NCI-H1092 treated with DMSO at 0.1 percent for 48 hours (cell line): ENCODE results near the gene WEE1.

Source experiments
- DNase-seq: peaks from one replicate; lab custom pipeline; 2025; lab: John Stamatoyannopoulos, UW

The WEE1 gene

DNA sequence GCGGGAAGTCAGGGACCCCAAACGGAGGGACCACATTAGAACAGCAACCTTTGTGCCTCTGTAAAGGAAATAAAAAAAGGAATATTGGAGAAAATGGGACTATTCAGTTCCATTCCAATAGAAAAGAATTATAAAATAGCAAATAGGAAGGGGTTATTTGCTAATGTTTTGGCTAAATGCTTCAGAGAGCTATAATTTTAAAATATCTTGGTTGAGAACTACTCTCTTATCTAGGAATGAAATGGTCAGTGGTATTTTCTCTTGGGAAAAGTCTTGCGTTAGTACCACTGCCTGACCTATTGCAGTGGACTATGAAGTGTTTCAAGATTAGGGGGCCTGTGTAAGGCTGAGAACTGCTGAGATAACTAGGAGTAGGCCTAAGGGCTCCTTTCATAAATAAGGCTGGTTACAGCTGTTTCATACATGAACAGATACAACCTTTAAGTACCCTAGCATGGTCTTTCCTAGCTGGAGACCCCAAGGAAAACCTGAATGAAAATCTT, 6.9 kb upstream of the WEE1 start:
- no peak for DNase-seq

DNA sequence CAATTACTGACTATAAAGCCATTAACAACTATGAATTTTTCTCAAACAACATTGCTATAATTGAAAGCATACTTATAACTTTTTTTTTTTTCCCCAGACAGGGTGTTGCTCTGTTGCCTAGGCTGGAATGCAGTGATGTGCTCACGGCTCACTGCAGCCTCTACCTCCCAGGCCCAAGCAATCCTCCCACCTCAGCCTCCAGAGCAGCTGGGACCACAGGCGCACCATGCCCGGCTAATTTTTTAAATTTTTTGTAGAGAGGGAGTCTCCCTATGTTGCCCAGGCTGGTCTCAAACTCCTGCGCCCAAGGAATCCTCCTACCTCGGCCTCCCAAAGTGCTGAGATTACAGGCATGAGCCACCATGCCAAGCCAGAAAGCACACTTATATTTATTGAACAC, 6.1 kb upstream of the WEE1 start:
- no peak for DNase-seq

DNA sequence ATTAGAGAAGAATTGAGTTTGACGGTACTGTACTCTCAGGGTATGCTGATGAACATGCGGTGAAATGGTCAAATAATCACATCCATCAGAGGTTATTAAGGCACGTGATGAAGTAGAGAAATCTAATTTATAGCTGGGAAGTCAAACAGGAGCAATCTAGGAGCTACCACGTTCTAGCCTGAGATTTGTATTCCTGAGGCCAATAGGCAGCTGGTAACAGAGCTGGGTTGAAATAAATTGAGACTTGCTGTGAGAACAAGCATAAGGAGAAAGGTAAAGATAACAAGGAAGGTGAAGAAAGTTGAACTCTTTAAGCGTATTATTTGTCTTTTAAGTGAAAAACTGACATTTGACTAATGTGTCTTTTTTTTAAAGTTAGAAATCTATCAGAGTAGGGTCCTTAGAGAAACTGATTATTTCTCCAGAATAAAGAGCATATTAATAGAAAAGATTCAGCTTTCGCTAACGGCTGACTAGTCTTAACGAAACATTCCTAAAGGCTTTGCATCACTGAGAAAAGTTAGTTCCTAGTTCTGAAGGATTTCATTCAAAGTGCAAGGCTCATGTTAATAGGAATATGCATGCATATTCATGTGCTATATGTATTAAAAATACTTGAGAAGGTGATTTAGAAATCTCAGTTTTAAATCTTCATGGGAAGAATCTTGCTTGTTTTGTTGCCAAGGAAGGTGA, 5.2 kb upstream of the WEE1 start:
- DNase-seq, result no peak

DNA sequence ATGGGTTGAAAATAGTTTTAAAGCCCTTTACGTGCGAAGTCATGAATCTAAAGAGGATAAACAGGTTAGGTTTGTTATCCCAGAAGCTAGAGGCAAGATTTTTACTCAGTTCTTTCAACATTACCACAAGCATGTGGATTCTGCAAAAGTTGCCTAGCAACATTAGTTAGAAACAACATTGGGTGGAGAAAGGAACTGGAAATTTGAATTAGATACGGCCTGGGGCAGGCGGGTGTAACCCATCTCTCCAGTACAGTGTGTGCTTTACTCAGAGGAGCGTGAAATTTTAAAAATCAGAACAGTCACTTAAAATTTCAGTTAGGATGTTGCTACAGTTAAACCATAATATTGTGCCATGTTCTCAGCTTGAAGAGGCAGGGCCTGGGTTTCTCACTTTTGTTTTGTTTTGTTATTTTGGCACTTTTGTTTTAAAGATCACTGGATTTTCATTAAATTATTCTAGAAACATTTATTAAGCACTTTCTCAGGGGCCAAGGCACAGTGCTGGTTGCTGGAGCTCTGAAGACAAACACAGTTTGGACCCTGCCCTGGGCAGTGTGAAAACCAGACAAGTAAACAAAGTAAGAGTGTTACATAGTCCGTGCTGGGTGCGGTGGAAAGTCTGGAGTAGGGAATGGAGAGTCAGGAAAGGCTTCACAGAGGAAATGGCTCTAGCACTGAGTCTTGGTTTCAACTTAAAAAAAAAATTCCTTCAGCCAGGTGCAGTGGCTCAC, 4.4 kb upstream of the WEE1 start:
- DNase-seq, result no peak

DNA sequence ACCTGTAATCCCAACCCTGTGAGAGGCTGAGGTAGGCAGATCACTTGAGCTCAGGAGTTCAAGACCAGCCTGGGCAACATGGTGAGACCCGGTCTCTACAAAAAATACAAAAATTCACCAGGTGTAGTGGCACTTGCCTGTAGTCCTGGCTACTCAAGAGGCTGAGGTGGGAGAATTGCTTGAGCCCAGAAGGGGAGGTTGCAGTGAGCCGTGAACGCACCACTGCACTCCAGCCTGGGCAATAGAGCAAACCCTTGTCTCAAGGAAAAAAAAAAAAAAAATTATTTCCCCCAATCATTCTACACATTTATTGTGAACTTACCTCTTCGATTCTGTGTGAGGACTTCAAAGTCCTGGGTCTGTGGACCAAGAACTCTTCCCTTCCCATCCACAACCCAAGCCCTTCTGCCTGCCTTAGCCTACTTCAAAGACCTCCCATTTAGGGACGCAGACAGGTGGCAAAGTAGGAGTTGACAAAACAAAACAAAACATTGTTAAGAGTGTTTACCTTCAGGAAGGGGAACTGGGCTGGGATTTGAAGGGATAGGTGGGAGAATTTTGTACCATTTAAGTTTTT, 3.8 kb upstream of the WEE1 start:
- DNase-seq, result no peak

DNA sequence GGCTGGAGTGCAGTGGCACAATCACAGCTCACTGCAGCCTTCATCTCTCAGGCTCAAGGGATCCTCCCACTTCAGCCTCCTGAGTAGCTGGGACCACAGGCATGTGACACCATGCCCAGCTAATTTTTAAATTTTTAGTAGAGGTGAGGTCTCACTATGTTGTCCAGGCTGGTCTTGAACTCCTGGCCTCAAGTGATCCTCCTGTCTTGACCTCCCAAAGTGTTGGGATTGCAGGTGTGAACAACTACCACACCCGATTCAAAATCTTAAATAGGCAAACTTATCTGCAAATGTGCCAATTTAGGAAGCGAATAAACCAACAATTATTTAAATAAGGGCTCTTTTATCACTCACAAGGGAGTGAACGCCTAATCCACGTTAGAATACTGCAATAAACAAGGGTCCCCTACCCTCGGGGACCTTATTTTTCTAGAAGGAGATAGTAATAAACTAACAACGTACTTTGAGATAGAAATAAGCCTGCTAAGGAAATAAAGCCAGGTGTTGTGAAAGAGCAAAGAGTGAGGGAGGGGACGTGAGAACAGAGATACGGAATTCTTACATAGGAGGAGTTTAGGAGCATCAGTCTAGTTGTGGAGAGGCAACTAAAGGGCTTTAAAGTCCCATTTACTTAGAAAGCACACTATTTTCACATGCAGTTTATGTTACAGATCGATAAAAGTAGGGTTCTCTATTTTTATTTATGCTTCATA, 3.0 kb upstream of the WEE1 start:
- no peak for DNase-seq

DNA sequence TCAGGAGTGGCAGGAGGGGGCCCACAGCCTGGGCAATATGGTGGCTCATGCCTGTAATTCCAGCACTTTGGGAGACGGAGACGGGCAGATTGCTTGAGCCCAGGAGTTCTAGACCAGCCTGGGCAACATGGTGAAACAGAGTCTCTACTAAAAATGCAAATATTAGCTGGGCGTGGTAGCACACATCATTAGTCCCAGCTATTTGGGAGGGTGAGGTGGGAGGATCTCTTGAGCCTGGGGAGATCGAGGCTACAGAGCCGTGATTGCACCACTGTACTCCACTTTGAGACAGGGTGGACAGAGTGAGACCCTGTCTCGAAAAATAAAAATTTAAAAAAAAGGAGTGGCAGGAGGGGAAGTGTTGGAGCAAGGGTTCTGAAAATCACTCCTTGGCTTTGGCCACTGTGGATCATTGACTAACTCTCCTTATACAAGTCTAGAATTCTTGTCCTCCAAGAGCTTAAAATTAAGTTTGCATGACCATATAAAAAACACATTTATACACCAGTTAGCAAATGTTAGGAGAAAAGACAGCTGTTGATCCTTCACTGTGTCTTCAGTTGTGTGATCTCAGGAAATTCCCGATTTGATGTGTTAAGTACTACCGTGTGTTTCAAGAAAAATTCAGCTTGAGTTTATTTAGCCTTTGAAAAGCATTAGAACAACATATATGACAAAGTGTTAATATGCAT, 2.3 kb upstream of the WEE1 start:
- DNase-seq, result no peak

DNA sequence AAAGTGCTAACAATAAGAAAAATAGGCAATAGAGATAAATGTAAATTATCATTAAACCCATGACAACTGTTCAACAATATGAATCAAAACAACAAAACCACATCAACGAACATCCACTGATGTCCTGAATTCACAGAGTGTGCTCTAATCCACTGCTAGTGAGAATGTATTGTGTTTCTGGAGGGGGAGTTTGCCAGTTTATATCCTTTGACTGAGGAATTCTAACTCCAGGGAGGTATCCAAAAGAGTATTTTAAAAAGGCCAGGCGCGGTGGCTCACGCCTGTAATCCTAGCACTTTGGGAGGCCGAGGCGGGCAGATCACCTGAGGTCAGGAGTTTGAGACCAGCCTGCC, 1.7 kb upstream of the WEE1 start:
- DNase-seq, result no peak

DNA sequence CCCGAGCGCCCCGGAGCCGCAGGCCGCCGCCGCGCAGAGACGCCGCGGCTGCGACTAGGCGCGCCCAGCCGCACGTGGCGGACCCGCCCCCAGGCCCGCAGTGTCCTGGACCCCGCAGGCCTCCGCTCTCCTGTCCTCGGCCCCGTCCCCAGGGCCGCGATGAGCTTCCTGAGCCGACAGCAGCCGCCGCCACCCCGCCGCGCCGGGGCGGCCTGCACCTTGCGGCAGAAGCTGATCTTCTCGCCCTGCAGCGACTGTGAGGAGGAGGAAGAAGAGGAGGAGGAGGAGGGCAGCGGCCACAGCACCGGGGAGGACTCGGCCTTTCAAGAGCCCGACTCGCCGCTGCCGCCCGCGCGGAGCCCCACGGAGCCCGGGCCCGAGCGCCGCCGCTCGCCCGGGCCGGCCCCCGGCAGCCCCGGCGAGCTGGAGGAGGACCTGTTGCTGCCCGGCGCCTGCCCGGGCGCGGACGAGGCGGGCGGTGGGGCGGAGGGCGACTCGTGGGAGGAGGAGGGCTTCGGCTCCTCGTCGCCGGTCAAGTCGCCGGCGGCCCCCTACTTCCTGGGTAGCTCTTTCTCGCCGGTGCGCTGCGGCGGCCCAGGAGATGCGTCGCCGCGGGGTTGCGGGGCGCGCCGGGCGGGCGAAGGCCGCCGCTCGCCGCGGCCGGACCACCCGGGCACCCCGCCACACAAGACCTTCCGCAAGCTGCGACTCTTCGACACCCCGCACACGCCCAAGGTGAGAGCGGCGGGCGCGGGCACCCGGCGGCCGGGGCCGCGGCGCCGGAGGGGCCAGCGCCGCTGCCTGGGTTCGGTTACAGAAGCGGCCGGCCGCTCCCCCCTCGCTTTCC, 528 bp downstream of the WEE1 start:
- DNase-seq, result peak; percentile 63

DNA sequence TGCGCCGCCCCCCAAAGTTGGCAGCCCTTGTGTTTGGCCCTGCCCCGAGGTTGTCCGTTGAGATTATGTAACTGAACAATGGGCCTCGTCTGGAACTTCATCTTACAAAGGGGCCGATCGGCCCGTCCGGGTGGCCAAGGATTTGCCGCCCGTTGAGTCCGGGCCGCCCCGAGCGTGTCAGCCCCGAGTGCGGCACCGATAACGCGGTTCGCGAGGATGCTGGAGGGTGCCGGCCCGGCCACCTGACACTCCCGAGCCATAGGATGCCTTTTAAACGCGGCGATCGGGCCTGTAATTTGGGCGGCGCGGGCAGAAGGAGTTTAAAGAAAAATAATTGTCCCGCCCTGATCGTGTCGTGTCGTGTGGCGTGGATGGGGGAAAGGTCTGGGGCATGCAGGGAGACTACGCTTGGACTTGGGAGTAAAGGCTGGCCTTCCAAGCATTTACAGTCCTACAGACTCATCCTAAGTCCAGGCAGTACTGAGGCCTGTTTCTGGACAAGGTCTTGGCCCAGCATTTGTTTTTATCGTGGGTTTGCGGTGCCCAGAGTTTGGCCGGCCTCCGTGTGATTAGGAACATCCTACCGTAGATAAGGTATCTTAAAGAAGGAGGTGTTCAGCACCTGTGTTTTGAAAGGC, 1.3 kb downstream of the WEE1 start:
- DNase-seq, result peak; percentile 35

DNA sequence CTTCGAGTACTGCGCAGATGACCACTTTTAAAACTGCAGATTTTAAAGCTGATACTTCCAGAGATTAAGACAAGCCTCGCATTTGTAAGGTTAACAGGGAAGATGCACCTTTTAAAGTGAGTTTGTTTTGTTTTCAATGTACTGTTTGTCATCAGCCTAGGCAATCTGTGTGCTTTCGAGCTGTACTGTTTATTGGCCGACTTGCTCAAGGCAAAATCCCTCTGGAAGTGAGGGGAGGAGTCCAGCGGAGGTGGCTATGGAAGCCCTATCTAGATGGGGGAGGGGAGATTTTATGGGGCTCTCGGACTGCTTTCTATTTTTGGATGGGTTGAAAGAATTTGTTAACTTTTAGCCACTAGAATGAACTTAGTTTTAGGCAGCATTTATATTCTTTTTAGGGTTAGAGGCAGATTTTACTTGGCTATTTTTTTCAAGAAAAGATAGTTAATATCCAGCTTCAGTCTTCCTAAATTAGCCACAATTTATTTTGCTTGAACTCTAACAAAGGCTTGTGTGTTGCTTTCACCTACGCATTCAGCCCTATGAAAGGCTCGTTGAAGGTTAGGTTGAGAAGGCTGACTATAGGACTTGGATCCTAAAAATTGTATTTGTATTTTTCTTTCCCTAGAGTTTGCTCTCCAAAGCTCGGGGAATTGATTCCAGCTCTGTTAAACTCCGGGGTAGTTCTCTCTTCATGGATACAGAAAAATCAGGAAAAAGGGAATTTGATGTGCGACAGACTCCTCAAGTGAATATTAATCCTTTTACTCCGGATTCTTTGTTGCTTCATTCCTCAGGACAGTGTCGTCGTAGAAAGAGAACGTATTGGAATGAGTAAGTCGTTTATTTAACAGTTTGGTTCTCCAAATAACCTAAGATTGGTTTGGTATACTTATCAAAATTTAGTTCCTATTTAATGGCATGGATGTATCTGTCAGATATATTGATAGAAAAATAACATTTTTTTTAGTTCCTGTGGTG, 2.1 kb downstream of the WEE1 start:
- peak; percentile 70 for DNase-seq

DNA sequence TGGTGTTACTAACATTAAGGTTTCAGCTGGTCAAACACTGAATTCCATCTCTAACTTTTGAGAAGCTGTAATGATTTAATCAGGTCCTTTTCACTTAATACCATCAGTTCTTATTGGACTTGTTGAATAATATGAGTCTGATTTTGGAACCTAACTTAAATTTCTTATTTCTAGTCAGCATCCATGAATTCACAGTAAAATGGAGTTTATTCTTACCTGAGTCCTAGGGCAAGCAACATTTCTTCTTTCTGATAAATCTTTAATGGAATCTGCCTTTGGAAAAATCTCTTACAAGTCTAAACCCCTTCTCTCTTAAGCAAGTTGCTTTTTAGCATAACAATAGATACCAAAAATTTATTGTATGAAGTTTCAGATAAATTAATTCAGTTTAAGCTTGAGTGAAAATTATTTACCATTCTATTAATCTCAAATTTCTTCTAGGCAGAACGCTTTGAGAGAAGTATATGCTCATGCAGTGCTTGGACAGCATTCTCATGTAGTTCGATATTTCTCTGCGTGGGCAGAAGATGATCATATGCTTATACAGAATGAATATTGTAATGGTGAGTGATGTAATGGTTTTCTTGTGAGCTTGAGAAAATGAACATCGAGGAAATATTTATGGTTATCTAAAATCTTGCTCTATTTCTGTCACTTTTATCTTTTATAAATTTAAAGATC, 3.4 kb downstream of the WEE1 start:
- DNase-seq, result no peak

DNA sequence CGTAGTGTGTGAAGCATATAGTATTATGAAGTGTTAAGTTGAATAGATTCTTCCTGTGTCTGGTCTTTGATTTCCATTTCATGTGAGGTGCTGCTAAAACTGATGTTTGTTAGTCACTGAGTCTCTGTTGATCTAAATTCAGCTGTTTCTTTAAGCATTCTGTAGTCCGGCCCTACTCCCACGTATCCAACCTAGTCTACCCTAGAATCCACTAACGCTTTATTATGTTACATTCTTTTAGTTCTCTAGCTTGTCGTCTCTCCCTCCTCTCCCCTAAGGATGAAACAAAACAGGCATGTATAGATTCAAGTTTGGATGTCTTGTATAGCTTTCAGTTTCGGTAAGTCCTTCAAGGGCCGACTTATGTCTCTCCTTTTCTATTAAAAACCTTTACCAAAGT, 4.1 kb downstream of the WEE1 start:
- no peak for DNase-seq

DNA sequence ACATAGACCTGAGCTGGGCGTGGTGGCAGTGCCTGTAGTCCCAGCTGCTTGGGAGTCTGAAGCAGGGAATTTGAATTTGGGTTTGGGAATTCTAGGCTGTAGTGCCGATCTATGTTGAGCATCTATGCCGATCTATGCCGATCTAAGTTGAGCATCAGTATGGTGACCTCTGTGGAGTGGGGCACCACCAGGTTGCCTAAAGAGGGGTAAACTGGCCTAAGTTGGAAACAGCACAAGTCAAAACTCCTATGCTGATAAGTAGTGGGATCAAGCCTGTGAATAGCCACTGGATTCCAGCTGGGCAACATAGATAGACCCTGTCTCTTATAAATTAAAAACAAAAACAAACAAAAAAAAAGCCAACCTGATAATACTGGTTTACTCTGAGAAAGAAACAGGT, 7.4 kb downstream of the WEE1 start:
- no peak for DNase-seq

DNA sequence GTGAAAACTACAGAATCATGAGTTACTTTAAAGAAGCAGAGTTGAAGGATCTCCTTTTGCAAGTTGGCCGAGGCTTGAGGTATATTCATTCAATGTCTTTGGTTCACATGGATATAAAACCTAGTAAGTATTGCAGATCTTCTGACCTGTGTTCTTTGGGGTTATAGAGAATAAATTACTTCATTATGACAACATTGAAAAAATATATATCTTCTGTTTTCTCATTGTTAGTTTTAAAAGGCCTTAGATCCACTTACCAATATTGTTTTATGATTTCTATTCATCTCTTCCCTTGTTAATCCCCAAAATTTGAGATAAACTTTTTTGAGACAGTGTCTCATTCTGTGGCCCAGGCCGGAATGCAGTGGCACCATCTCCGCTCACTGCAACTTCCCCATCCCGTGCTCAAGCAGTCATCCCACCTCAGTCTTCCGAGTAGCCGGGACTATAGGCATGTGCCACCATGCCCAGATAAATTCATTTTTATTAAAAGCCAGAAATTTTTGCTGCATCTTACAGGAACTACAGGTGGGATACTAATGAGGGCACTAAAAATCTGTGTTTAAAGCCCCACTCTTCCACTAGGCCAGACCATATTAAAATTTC, 8.2 kb downstream of the WEE1 start:
- no peak for DNase-seq

DNA sequence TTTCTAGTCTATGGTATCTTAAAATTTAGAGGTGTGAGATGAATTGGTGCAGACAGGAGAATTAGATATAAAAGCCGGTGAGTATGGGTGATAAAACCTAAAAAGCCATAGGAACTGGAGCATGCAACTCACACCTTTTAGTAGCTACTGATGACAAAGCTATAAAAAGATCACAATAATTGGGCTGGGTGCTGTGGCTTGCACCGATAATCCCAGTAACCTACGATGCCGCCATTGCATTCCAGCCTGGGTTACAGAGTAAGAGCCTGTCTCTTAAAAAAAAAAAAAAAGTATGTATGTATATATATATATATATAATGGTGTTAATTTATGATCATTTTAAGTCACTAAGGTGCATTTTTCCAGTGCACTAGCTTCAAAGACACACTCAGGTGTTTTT, 17.2 kb downstream of the WEE1 start:
- DNase-seq, result no peak

DNA sequence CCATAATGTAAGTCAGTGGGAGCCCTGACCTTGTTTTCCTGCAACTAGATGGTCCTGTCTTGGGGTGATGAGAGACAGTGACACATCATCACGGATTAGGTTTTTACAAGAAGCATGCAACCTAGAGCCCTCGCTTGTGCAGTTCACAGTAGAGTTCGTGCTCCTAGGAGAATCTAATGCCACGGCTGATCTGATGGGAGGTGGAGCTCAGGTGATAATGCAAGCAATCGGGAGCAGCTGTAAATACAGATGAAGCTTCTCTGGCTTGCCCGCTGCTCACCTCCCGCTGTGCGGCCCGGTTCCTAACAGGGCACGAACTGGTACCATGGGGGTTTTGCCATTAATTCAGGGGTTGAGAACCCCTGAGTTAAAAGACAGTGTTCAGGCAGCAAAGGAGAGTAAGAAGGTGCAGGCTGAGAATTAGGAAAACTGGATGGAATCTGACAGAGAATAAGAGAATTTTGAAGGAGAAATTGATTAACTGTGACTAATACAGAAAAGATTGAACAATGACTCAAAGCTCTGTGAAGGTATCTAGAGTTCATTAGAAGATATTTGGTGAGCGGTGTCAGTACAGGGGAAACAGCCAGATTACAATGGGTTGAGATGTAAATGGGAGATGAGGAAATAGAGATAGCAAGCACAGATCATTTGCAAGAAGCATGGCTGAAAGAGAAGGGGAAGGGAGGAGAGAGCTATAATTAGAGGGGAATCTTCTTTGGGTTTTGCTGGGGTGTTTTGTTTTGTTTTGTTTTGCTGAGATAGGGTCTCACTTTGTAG, 21.0 kb downstream of the WEE1 start:
- no peak for DNase-seq
